Middle frontal gyrus (tissue), 1 donor: ENCODE results near the gene TDRD12.
"Not testable (repeated sequence)": the region's sequence is repeated elsewhere in the genome, so short reads cannot be mapped to it uniquely, and the experiment has no call there.

ENCODE experiments used
- DNase-seq: peaks from one replicate; pipeline ENCODE4 v3.0.0-alpha.2; 2015; ENCODE audit warnings: low spot score; ENCODE audit errors: extremely low spot score

The TDRD12 gene

DNA sequence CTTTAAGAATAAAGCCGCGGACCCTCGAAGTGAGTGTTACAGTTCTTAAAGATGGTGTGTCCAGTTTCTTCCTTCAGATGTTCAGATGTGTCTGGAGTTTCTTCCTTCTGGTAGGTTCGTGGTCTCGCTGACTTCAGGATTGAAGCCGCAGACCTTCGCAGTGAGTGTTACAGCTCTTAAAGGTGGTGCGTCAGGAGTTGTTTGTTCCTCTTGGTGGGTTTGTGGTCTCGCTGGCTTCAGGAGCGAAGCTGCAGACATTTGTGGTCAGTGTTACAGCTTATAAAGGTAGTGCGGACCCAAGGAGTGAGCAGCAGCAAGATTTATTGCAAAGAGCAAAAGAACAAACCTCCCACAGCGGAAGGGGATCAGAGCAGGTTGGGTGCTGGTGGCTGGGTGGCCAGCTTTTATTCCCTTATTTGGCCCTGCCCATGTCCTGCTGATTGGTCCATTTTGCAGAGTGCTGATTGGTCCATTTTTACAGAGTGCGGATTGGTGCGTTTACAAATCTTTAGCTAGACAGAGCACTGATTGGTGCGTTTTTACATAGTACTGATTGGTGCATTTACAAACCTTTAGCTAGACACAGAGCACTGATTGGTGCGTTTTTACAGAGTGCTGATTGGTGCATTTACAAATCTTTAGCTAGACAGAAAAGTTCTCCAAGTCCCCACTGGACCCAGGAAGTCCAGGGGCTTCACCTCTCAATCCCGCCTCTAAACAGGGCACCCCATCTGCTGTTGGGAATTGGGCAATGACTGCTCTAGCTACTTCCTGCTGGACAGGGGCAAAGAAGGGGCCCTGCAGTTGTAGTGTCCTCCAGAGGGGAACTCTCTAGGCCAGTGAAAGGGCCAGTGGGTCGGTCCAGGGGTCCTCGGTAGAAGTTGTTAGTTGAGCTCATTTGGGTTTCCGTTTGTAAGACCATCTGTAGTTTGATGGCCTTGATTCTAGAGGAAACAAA lies 26.1 kb upstream of the TDRD12 start:
- DNase-seq: not testable (repeated sequence)

- DNase-seq: not testable (repeated sequence)
Measured at GRCh38 chr19:32694316-32694715, 25.3 kb upstream of the TDRD12 start.

DNA sequence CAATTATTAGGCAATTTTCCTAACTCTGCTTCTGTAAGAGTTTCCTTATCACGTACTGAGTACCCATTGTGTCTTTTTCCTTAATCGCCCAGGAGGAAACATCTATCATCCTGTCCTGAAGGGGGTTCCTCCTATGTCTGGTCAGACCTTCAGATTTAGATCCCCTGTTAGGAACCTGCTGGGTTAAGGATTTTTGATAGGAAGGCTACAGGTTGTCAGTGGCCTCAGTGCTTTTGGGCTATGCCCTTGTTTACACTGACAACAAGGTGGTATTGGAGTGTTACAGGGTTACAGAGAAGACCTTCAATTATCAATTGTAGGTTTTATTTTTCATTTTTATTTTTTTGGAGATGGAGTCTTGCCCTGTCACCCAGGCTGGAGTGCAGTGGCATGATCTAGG lies 24.7 kb upstream of the TDRD12 start:
- DNase-seq: not testable (repeated sequence)

DNA sequence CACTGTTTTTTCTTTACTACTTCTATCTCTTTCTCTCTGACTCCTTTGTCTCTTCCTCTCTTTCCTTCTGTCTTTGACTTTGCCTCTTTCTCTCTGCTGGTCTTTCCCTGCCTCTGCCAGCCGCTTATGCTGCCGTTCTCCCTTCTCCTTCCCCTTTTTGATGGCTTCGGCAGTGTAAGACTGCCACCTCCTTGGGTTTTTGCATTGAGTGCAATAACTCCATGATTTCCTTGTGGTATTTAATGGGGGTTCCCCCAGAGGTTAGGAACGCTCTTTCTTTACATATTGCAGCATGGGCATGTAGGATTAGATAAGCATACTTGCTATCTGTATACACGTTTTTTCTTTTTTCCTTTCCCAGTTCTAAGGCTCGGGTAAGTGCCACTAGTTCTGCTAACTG lies 24.1 kb upstream of the TDRD12 start:
- not testable (repeated sequence) for DNase-seq

DNA sequence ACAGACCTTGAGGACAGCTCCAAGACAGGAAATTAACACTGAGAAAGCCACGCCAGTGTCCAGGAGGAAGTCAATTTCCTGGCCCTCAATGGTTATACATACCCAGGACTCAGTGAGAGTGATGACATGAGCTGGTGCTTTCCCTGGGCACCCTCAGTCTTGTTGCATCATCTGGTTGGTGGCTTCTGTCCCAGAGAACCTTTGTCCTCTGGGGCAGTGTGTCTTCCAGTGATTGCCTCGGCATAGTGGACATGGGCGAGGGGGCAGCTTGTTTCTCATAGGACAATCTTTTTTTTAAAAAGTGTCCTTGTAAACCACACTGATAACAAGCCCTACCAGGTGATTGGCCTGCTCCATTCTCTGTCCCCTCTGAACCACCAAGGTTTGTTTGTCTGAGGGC lies 22.8 kb upstream of the TDRD12 start:
- DNase-seq: not testable (repeated sequence)

- DNase-seq: not testable (repeated sequence)
Measured at GRCh38 chr19:32700129-32700528, 19.4 kb upstream of the TDRD12 start.

DNA sequence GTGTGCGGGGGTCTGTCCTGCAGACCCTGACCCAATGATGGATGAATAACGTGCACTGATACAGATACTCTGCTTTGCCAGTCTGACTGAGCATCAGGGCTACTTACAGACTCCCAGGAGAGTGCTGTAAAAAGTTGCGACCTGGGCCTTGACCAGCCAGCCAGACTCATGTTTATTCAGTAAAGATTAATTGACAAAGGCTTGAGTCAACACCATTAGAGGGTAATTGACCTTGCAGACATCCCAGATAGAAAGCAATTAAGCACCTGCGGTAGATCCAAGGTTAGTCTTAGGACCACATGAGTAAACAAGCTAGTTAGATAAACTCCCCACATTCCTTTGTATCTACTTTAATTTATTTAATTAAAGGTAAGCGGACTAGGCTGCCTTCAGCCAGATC lies 17.6 kb upstream of the TDRD12 start:
- no peak for DNase-seq

- DNase-seq: not testable (repeated sequence)
Measured at GRCh38 chr19:32704006-32704405, 15.6 kb upstream of the TDRD12 start.

DNA sequence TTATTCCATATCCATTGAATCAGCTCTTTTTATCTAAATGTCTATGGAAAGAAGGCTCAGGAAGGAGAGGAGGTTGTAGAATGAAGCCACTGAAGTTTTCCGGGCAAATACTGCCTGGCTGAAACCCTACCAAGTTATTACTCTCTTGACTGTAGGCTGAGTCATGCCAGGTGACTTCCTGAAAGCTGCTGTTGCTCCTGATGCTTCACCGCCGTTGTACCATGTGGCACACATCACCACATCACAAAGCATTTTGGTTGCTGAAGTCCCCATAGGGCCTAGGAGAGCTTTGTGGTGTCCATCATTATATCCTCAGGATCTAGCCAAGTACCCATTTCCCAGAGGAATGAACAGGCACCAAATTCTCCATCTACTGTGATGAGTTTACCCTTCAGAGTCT lies 11.1 kb upstream of the TDRD12 start:
- no peak for DNase-seq

GRCh38 chr19:32709032-32709431 lies 10.5 kb upstream of the TDRD12 start:
- no peak for DNase-seq

DNA sequence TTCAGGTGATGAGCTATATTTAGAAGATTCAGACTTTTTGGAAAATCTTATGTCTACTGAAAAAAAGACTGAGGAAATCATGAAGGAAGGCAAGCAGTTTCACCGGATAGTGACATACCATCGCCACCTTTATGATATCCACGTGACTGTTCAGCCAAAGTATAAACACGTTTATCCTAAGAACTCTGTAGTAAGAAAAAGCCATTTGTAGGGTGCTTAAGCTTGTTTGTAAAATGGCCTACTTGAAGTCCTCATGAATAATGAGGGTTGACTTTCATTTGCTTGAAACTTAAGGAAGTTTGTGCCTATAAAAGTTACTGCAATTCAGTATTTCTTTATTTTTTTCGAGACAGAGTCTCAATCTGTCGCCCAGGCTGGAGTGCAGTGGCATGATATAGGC lies 7.8 kb upstream of the TDRD12 start:
- no peak for DNase-seq

DNA sequence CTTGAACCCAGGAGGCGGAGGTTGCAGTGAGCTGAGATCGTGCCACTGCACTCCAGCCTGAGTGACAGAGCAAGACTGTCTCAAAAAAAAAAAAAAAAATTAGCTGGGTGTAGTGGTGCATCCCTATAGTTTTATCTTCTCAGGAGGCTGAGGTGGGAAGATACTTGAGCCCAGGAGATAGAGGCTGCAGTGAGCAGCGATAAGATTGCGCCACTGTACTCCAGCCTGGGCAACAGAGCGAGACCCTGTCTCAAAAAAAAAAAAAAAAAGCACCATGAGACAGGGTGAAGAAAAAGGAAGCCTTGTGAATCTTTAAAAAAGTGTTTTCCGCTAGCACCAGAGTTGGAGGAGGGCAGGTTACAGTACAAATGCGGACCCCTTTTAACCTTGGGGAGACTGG lies 3.4 kb upstream of the TDRD12 start:
- DNase-seq: not testable (repeated sequence)

- no peak for DNase-seq
Measured at GRCh38 chr19:32717496-32717895, 2.1 kb upstream of the TDRD12 start.

DNA sequence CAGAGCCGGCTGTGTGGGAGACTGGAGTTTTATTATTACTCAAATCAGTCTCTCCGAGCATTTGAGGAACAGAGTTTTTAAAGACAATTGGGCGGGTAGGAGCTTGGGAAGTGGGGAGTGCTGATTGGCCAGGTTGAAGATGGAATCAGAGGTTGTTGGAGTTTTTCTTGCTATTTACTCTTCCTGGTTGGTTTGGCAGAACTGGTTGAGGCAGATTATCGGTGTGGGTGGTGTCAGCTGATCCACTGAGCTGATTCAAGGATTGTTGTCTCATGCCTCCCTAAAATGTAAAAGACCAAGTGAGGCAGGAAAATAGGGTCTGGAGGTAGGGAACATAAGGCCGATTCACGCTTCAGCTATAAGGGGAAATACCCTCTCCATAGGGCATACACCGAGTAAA lies 1.3 kb upstream of the TDRD12 start:
- no peak for DNase-seq

DNA sequence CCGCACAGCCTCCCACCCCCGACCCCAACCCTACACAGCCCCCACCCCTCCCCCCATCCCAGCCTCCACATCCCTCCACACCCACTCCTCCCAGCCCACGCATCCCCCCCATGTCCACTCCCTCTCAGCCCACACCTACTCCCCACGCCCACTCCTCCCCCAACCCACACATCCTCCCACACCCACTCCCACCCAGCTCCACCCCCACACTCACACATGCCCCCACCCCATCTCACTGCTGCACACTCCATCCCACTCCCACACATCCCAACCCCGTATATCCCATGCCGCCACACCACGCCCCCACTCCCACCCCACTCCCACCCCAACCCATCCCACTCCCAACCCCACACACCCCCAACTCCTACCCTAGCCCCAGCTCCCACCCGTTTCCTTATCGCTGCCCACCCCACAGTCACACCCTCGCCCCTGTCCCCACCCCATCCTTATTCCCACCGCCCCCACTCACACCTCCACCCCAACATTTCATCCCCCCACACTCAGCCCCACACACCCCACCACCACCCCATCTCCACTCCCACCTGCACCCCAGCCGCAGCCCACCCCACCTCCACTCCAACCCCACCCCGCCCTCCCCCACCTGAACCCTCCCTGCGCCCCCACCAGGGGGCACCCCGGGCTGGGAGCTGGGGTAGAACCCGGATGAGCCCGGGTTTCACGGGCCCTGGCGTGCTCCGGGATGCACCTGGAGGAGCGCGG lies 809 bp downstream of the TDRD12 start:
- DNase-seq: no peak

DNA sequence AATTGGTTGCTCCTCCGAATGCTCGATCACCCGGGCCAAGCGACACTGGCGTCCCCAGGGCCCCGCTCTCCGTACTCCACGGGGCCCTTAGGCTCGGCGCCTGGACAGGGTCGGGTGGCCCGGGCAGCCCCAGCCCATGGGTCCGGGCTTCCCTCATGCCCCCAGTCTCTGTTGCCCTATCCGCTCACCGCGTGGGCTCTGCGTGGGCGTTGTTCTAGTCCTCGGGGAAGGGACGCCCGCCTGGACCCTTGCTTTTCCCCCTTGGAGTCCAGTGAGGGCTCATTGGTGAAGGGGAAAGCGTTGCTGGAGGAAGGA lies 1.3 kb downstream of the TDRD12 start:
- no peak for DNase-seq

DNA sequence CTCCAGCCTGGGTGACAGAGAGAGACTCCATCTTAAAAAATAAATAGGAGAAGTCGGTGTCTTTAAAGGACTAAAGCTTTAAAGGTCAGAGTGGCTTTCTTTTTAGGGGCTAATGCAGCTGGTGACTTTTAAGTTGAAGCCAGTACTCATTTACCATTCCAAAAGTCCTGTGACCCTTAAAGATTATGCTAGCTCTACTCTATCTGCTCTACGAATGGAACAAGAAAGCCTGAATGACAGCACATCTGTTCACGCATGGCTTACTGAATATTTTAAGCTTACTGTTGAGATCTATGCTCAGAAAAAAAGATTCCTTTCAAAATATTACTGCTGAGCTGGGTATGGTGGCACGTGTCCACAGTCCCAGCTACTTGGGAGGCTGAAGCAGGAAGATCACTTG lies 16.4 kb downstream of the TDRD12 start:
- DNase-seq: no peak

DNA sequence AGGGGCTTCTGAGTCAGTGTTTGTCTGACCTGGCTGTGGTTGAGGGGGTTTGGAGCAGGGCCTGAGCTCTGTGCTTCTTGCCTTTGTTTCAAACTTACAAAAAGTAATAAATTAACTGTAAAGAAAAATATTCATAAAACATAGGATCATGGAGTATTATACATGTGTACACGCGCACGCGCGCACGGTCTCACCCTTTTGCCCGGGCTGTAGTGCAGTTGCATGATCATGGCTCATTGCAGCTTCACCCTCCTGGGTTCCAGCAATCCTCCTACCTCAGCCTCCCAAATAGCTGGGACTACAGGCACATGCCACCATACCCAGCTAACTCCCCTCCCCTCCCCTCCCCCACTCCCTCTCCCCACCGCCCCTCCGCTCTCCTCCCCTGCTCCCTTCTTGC lies 23.5 kb downstream of the TDRD12 start:
- DNase-seq: no peak

- DNase-seq: no peak
Measured at GRCh38 chr19:32743447-32743846, 23.9 kb downstream of the TDRD12 start.

- no peak for DNase-seq
Measured at GRCh38 chr19:32744555-32745325, 25.2 kb downstream of the TDRD12 start.

- DNase-seq: not testable (repeated sequence)
Measured at GRCh38 chr19:32745594-32746251, 26.2 kb downstream of the TDRD12 start.
